ENCODE results near the gene FAAP20. TPM values are rescaled to one million over a fixed set of nuclear protein-coding genes. Genes with fewer than 3 reads are reported as not detected.

The FAAP20 gene
- total and polyA plus RNA-seq, 9 of the 15 experiments (the other 6 are each of a cell fraction or from before 2014, with no cell fraction given), result 0.58 to 143 (median 9.9) TPM

DNA sequence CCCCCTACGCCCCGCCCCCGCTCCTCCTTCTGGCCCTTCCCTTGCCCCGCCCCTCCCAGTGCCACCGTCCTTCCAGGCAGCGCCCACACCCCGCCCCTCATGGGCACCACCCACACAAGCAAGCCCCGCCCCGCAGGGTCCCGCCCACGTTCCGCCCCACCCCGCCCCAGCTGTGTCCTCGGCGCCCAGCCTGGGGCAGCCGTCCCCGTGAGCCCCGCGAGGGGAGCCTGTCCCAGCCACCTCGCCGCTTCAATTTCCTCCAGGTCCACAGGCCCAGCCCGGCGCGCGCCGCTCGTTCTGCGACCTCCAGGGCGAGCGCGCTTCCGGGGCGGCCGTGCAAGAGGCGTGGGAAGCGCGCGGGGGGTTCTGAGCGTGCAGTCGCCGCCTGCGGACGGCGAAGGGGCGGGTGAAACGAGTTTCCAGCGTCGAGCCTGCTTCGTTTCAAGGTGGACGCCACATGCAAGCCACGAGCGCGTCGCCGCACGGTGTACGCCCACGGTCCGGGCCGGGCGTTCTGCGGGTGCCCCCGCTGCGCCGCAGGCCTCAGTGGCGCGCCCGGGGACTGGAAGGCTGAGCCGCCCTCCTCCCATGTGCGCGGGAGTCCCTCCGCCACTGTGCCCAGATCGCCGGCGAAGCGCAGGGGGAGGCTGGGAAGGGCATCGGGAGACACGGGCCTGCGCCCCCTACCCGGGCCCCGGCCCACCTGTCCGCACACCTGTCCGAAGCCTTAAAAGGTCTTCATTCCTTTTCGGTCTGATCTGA is 10.8 kb upstream of the FAAP20 start (continued):
- peak; percentile 51 for TF ChIP-seq REST (IDR thresholded peaks at IDR 0.05; ENCODE audit: borderline replicate concordance)
- TF ChIP-seq REST (CRISPR knock-in tag; IDR thresholded peaks at IDR 0.05; ENCODE audit: low read depth), result peak; percentile 66; the same call in 1 of the 2 replicates
- no peak for TF ChIP-seq PRPF4 (IDR thresholded peaks at IDR 0.05; ENCODE audit: insufficient read depth, low read depth, low read length, poor library complexity, severe bottlenecking)
- TF ChIP-seq ZNF232 (CRISPR knock-in tag; IDR thresholded peaks at IDR 0.05), result peak; percentile 91
- 0 out of 2 replicates have a peak, but pooled peaks have one; percentile 89 for TF ChIP-seq NR1H2 (CRISPR knock-in tag; IDR thresholded peaks at IDR 0.05)
- TF ChIP-seq, protein P1, sequence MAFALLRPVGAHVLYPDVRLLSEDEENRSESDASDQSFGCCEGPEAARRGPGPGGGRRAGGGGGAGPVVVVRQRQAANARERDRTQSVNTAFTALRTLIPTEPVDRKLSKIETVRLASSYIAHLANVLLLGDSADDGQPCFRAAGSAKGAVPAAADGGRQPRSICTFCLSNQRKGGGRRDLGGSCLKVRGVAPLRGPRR (CRISPR knock-in tag; IDR thresholded peaks at IDR 0.05), result no peak
- peak; percentile 92; the same call in 1 of the 2 replicates for TF ChIP-seq ZNF282 (CRISPR knock-in tag; IDR thresholded peaks at IDR 0.05)
- TF ChIP-seq CTCFL (IDR thresholded peaks at IDR 0.05; ENCODE audit: borderline replicate concordance, insufficient read depth, low read depth, low read length, poor library complexity, severe bottlenecking), result peak; percentile 48
- TF ChIP-seq, protein P2, sequence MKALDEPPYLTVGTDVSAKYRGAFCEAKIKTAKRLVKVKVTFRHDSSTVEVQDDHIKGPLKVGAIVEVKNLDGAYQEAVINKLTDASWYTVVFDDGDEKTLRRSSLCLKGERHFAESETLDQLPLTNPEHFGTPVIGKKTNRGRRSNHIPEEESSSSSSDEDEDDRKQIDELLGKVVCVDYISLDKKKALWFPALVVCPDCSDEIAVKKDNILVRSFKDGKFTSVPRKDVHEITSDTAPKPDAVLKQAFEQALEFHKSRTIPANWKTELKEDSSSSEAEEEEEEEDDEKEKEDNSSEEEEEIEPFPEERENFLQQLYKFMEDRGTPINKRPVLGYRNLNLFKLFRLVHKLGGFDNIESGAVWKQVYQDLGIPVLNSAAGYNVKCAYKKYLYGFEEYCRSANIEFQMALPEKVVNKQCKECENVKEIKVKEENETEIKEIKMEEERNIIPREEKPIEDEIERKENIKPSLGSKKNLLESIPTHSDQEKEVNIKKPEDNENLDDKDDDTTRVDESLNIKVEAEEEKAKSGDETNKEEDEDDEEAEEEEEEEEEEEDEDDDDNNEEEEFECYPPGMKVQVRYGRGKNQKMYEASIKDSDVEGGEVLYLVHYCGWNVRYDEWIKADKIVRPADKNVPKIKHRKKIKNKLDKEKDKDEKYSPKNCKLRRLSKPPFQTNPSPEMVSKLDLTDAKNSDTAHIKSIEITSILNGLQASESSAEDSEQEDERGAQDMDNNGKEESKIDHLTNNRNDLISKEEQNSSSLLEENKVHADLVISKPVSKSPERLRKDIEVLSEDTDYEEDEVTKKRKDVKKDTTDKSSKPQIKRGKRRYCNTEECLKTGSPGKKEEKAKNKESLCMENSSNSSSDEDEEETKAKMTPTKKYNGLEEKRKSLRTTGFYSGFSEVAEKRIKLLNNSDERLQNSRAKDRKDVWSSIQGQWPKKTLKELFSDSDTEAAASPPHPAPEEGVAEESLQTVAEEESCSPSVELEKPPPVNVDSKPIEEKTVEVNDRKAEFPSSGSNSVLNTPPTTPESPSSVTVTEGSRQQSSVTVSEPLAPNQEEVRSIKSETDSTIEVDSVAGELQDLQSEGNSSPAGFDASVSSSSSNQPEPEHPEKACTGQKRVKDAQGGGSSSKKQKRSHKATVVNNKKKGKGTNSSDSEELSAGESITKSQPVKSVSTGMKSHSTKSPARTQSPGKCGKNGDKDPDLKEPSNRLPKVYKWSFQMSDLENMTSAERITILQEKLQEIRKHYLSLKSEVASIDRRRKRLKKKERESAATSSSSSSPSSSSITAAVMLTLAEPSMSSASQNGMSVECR (CRISPR knock-in tag; IDR thresholded peaks at IDR 0.05), result peak; percentile 45; the same call in 1 of the 2 replicates
- TF ChIP-seq ZBTB8A (IDR thresholded peaks at IDR 0.05; ENCODE audit: partially characterized antibody), result no peak
